IPS-15b (cell line): ENCODE data around the gene PRR19.

Experiments used
- H3K27me3 ChIP-seq: one replicate; pipeline ENCODE4 v1.6.1; 2013; ENCODE audit warnings: low read length; ENCODE audit not compliant: control insufficient read depth, insufficient read depth
- H3K36me3 ChIP-seq: one replicate; pipeline ENCODE4 v1.6.1; 2013; ENCODE audit warnings: low read length; ENCODE audit not compliant: control insufficient read depth, insufficient read depth
- H3K4me1 ChIP-seq: one replicate; pipeline ENCODE4 v1.6.1; 2013; ENCODE audit warnings: mild to moderate bottlenecking, low read length; ENCODE audit not compliant: control insufficient read depth, insufficient read depth
- H3K4me3 ChIP-seq: one replicate; pipeline ENCODE4 v1.5.1; 2013; ENCODE audit warnings: low read depth, low read length
- H3K9ac ChIP-seq: one replicate; pipeline ENCODE4 v1.6.1; 2013; ENCODE audit warnings: low read depth, mild to moderate bottlenecking, low read length
- H3K9me3 ChIP-seq: one replicate; pipeline ENCODE4 v1.6.1; 2013; ENCODE audit warnings: mild to moderate bottlenecking, low read length; ENCODE audit not compliant: control insufficient read depth, insufficient read depth

PRR19 gene

DNA sequence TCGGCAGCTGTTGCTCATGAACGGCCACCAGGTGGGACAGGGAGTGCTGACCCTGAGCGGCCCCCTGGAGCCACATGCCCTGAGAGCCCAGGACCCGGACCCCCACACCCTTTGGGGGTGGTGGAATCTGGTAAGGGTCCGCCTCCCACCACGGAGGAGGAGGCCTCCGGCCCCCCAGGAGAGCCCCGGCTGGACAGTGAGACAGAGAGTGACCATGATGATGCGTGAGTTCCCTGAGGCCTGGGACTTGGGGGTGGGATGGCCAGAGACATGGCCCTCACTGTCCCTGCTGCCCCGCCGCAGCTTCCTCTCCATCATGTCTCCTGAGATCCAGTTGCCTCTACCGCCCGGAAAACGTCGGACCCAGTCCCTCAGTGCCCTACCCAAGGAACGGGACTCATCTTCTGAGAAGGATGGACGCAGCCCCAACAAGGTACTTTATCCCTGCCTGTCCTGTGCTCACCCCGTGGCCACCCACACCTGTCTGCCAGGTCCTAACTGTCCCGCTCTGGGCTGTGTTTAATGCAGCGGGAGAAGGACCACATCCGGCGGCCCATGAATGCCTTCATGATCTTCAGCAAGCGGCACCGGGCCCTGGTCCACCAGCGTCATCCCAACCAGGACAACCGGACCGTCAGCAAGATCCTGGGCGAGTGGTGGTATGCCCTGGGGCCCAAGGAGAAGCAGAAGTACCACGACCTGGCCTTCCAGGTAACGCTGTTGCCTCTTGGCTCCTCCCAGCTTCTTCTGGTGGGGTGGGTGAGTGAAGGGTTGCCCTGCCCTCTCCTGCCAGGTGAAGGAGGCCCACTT lies 14.7 kb upstream of the PRR19 start:
- Histone ChIP-seq H3K9ac (no peak overlapping the region), H3K36me3 (peaks cover 44% of the 10 kb centered on the region), H3K4me1 (peaks cover 11% of the 10 kb centered on the region), H3K9me3 (no peaks in the 10 kb centered on the region), H3K27me3 (no peaks in the 10 kb centered on the region), H3K4me3 (no peak overlapping the region)

DNA sequence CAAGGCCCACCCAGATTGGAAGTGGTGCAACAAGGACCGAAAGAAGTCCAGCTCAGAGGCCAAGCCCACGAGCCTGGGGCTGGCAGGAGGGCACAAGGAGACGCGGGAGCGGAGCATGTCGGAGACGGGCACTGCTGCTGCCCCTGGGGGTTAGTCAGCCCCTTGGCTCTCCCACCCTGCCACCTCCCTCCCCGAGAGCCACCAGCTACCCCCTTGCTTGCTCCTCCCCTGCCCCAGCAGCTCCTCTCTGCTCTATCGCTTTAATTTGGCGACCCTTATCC lies 14.2 kb upstream of the PRR19 start:
- Histone ChIP-seq H3K9me3 (no peaks in the 10 kb centered on the region), H3K9ac (no peak overlapping the region), H3K4me1 (peaks cover 6% of the 10 kb centered on the region), H3K4me3 (no peak overlapping the region), H3K36me3 (peaks cover 49% of the 10 kb centered on the region), H3K27me3 (no peaks in the 10 kb centered on the region)

GRCh38 chr19:42288387-42288786 lies 13.5 kb upstream of the PRR19 start:
- no peaks in the 10 kb centered on the region for H3K27me3 ChIP-seq
- no peak overlapping the region for H3K9ac ChIP-seq
- peaks cover 55% of the 10 kb centered on the region for H3K36me3 ChIP-seq
- H3K9me3 ChIP-seq = no peaks in the 10 kb centered on the region
- H3K4me3 ChIP-seq = no peak overlapping the region
- peaks cover 2% of the 10 kb centered on the region for H3K4me1 ChIP-seq

DNA sequence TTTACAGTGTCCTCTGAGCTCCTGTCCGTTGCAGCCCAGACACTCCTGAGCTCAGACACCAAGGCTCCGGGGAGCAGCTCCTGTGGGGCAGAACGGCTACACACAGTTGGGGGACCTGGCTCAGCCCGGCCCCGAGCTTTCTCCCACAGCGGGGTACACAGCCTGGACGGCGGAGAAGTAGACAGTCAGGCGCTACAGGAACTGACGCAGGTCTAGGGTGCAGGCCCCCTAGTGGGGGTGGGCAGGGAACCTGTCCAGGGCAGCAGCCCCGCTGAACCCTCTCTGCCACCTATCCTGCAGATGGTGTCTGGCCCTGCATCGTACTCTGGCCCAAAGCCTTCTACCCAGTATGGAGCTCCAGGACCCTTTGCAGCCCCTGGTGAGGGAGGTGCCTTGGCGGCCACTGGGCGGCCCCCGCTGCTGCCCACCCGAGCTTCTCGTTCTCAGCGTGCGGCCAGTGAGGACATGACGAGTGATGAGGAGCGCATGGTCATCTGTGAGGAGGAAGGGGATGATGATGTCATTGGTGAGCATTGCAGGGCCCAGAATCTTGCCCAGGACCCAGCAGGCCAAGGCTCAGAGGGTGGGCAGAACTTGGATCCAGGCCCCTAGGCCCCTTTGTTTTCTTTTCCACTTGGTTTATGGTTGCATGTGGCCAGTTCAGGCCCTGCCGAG lies 12.9 kb upstream of the PRR19 start:
- Histone ChIP-seq H3K27me3 (no peaks in the 10 kb centered on the region), H3K9me3 (no peaks in the 10 kb centered on the region), H3K36me3 (peaks cover 60% of the 10 kb centered on the region), H3K4me3 (no peak overlapping the region), H3K4me1 (peaks cover 2% of the 10 kb centered on the region), H3K9ac (no peak overlapping the region)

- peaks cover 66% of the 10 kb centered on the region for H3K36me3 ChIP-seq
- H3K4me1 ChIP-seq = peaks cover 2% of the 10 kb centered on the region
- no peaks in the 10 kb centered on the region for H3K27me3 ChIP-seq
- H3K9me3 ChIP-seq = no peaks in the 10 kb centered on the region
- no peak overlapping the region for H3K9ac ChIP-seq
- H3K4me3 ChIP-seq = no peak overlapping the region
Observed at GRCh38 chr19:42289556-42290041, 12.3 kb upstream of the PRR19 start.

DNA sequence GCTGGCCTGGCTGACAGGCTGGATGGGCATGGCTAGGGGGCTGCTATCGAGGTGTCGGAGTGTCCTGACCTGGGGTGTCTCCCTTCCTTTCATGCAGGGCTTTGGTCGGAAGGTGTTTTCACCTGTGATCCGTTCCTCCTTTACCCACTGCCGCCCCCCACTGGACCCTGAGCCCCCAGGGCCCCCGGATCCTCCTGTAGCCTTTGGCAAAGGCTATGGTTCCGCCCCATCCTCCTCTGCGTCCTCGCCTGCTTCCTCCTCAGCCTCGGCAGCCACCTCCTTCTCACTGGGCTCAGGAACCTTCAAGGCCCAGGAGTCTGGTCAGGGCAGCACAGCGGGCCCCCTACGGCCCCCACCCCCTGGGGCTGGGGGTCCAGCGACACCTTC lies 11.8 kb upstream of the PRR19 start:
- Histone ChIP-seq H3K4me3 (no peak overlapping the region), H3K27me3 (no peaks in the 10 kb centered on the region), H3K4me1 (peaks cover 2% of the 10 kb centered on the region), H3K9me3 (no peaks in the 10 kb centered on the region), H3K9ac (no peak overlapping the region), H3K36me3 (peaks cover 68% of the 10 kb centered on the region)

DNA sequence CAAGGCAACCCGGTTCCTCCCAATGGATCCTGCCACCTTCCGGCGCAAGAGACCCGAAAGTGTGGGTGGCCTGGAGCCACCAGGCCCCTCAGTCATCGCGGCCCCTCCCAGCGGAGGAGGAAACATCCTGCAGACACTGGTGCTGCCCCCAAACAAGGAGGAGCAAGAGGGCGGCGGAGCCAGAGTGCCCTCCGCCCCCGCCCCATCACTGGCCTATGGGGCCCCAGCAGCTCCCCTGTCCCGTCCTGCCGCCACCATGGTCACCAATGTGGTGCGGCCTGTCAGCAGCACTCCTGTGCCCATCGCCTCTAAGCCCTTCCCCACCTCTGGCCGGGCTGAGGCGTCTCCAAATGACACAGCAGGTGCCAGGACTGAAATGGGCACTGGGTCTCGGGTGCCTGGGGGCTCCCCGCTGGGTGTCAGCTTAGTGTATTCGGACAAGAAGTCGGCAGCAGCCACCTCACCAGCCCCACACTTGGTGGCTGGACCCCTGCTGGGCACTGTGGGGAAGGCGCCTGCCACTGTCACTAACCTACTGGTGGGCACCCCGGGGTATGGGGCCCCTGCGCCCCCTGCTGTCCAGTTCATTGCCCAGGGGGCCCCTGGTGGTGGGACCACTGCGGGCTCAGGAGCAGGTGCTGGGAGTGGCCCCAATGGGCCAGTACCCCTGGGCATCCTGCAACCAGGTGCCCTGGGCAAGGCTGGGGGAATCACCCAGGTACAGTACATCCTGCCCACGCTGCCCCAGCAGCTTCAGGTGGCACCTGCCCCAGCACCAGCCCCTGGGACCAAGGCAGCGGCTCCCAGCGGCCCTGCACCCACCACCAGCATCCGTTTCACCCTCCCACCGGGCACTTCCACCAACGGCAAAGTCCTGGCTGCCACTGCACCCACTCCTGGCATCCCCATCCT lies 11.2 kb upstream of the PRR19 start:
- Histone ChIP-seq H3K4me1 (peaks cover 2% of the 10 kb centered on the region), H3K9ac (no peak overlapping the region), H3K9me3 (no peaks in the 10 kb centered on the region), H3K27me3 (no peaks in the 10 kb centered on the region), H3K4me3 (no peak overlapping the region), H3K36me3 (peaks cover 70% of the 10 kb centered on the region)

DNA sequence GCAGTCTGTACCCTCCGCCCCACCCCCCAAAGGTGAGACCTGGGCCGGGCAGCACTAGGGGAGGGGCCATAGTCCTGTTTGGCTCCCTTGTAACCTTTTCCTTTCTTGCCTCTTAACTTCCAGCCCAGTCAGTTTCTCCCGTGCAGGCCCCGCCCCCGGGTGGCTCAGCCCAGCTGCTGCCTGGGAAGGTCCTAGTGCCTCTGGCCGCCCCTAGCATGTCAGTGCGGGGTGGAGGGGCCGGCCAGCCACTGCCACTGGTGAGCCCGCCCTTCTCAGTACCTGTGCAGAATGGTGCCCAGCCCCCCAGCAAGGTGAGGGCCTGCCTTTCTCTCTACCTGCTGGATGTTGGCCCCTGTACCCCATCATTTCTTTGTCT lies 10.5 kb upstream of the PRR19 start:
- H3K4me1 ChIP-seq = peaks cover 5% of the 10 kb centered on the region
- no peak overlapping the region for H3K4me3 ChIP-seq
- H3K9ac ChIP-seq = no peak overlapping the region
- no peaks in the 10 kb centered on the region for H3K9me3 ChIP-seq
- peaks cover 73% of the 10 kb centered on the region for H3K36me3 ChIP-seq
- no peaks in the 10 kb centered on the region for H3K27me3 ChIP-seq

GRCh38 chr19:42292042-42292960 lies 9.6 kb upstream of the PRR19 start:
- peaks cover 5% of the 10 kb centered on the region for H3K4me1 ChIP-seq
- no peak overlapping the region for H3K4me3 ChIP-seq
- no peak overlapping the region for H3K9ac ChIP-seq
- H3K36me3 ChIP-seq = peaks cover 71% of the 10 kb centered on the region
- no peaks in the 10 kb centered on the region for H3K9me3 ChIP-seq
- no peaks in the 10 kb centered on the region for H3K27me3 ChIP-seq

- Histone ChIP-seq H3K27me3 (no peaks in the 10 kb centered on the region), H3K9ac (no peak overlapping the region), H3K4me1 (peaks cover 5% of the 10 kb centered on the region), H3K9me3 (no peaks in the 10 kb centered on the region), H3K36me3 (peaks cover 65% of the 10 kb centered on the region), H3K4me3 (no peak overlapping the region)
Observed at GRCh38 chr19:42292963-42293362, 9.0 kb upstream of the PRR19 start.

DNA sequence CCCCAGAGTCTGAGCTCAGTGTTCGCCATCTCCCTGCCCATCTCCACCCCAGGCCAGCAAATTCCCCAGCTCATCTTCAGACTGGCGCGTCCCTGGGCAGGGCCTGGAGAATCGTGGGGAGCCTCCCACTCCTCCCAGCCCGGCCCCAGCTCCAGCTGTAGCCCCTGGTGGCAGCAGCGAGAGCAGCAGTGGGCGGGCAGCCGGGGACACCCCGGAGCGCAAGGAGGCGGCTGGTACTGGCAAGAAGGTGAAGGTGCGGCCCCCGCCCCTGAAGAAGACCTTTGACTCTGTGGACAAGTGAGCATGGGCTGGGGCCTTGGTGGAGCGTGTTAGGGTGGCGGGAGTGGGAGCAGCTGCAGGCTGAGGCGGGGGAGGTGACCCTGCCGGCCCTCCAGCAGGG lies 8.4 kb upstream of the PRR19 start:
- no peaks in the 10 kb centered on the region for H3K9me3 ChIP-seq
- peaks cover 60% of the 10 kb centered on the region for H3K36me3 ChIP-seq
- no peak overlapping the region for H3K4me3 ChIP-seq
- no peak overlapping the region for H3K9ac ChIP-seq
- H3K27me3 ChIP-seq = no peaks in the 10 kb centered on the region
- peaks cover 5% of the 10 kb centered on the region for H3K4me1 ChIP-seq
